Measurements from ENCODE around the gene SNHG17.
"Not testable (repeated sequence)": the region's sequence is repeated elsewhere in the genome, so short reads cannot be mapped to it uniquely, and the experiment has no call there.

The SNHG17 gene

DNA sequence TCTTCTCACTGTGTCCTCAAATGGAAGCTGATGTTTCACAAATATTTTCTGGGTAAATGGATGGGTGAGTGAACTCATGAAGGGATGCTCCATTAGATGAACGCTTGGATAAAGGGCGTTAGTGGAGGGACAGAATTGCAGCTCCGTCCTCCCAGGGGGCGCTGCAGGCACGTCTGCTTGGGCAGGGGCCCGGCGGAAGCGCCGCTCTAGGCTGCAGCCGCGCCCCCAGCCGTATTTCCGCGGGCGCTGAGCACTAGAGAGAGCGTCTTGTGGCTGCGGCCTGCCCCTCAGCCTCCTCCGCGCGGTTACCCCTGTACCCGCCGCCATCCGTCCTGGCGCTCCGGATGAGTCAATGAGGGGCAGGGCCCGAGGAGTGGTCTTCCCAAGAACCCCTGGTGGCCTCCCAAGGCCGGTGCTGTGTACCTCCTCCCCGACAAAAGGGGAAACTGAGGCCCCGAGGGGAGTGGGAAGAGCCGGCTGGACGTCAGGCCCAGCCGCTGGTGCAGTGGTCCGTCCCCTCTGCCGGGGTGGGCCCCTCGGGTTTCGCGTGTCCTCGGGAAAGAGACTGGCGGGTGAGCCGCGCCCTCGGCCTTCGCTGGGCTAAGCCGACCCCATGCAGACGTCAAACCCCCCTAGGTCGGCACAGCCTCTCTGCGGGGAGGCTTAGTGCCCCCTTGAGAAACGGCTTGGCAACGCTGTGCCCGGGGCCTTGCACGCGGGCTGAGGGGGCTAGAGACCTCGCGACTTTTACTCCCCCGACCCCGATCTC, 11.5 kb upstream of the SNHG17 start:
- H3K4me3 ChIP-seq = peak overlapping the region; percentile 81
- H3K4me2 ChIP-seq = peak overlapping the region; percentile 84
- H3K9me3 ChIP-seq = no peaks in the 10 kb centered on the region
- peak overlapping the region; percentile 93 for H3K27ac ChIP-seq
- TF ChIP-seq Cebpa-rat (IDR thresholded peaks at IDR 0.05) = no peak
- H3K9ac ChIP-seq = peak overlapping the region; percentile 90
- H3K27me3 ChIP-seq = no peaks in the 10 kb centered on the region
- H3K36me3 ChIP-seq = peaks cover 25% of the 10 kb centered on the region
- peaks cover 36% of the 10 kb centered on the region for H3K4me1 ChIP-seq
- no peaks in the 10 kb centered on the region for H4K20me1 ChIP-seq

DNA sequence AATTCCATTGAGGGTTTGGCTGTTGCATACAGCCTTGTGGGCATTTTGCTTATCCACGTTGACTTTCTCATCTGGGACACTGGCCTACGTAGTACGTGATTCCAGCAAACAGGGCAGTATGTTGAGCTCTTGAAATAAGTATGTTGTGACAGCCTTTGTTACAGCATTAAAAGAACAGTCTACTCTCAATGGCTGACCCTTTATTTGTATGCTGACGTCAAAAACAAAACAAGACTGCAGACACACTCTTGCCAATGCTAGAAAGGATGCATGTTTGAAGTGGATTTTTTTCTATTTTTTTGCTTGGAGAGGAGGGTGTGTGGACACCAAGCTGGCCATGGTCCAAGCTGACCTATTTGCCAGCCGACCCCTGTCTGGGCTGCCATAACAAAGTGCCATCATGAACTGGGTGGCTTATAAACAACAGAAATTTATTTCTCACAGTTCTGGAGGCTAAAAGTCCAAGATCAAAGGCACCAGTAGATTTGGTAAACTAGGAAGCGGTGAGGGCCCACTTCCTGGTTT, 10.8 kb upstream of the SNHG17 start:
- no peak for TF ChIP-seq Cebpa-rat (IDR thresholded peaks at IDR 0.05)

DNA sequence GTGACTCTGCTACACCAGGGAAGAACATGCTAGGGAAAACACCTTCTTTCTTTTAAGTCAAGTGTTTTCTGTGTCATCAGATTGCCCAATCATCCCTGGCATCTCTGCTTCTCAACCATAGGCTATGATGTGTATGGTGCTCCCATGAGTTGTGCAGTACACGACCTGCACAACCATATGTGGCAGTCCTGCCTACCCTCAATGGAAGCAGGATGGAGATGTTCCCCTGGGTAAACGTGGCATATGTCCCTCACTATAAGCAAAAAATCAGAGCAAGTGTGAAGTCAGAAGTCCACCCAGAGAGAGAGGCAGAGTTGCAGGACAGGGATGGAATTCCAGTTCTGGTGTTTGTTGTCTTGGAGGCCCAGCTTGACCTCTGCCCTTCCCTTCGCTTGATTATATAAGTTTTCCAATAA, 10.3 kb upstream of the SNHG17 start:
- Histone ChIP-seq H3K9ac (no peak overlapping the region), H3K9me3 (no peaks in the 10 kb centered on the region), H3K36me3 (peaks cover 15% of the 10 kb centered on the region), H3K4me3 (no peak overlapping the region), H3K4me1 (peaks cover 40% of the 10 kb centered on the region), H3K27me3 (no peaks in the 10 kb centered on the region), H4K20me1 (no peaks in the 10 kb centered on the region), H3K27ac (no peak overlapping the region), H3K4me2 (no peak overlapping the region)
- no peak for TF ChIP-seq Cebpa-rat (IDR thresholded peaks at IDR 0.05)

More for the DNA sequence above, 10.8 kb upstream of the SNHG17 start:
- H3K4me3 ChIP-seq = peak overlapping the region; percentile 81
- peaks cover 36% of the 10 kb centered on the region for H3K4me1 ChIP-seq
- H3K9ac ChIP-seq = no peak overlapping the region; the same call in 1 of the 2 replicates
- H3K4me2 ChIP-seq = peak overlapping the region; percentile 84
- no peaks in the 10 kb centered on the region for H4K20me1 ChIP-seq
- peak overlapping the region; percentile 93; the same call in 1 of the 2 replicates for H3K27ac ChIP-seq
- peaks cover 20% of the 10 kb centered on the region for H3K36me3 ChIP-seq
- H3K27me3 ChIP-seq = no peaks in the 10 kb centered on the region
- no peaks in the 10 kb centered on the region for H3K9me3 ChIP-seq

DNA sequence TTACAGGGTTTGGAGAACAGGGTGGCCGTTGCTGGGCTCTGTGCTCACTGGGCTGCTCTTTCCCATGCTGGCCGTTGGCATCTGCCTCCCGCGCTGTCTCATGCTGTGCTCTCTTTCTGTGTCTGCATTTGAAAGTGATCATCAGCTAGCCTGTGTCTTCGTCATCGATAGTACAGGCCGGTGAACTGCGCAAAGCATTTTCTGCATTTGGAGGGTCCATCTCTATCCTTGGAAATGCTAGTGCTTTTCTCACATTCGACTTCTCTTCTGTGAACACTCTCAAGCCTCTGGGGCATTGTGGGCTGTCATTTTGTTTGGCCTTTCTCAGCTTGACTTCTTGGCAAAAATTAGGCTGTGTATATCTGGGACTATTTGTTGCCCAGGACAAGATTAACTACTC, 6.8 kb upstream of the SNHG17 start:
- Histone ChIP-seq H3K27me3 (no peaks in the 10 kb centered on the region), H4K20me1 (no peaks in the 10 kb centered on the region), H3K9me3 (no peaks in the 10 kb centered on the region), H3K4me3 (no peak overlapping the region), H3K4me2 (peak overlapping the region; percentile 6), H3K9ac (no peak overlapping the region), H3K36me3 (no peaks in the 10 kb centered on the region), H3K4me1 (peaks cover 25% of the 10 kb centered on the region), H3K27ac (no peak overlapping the region)
- no peak for TF ChIP-seq Cebpa-rat (IDR thresholded peaks at IDR 0.05)

DNA sequence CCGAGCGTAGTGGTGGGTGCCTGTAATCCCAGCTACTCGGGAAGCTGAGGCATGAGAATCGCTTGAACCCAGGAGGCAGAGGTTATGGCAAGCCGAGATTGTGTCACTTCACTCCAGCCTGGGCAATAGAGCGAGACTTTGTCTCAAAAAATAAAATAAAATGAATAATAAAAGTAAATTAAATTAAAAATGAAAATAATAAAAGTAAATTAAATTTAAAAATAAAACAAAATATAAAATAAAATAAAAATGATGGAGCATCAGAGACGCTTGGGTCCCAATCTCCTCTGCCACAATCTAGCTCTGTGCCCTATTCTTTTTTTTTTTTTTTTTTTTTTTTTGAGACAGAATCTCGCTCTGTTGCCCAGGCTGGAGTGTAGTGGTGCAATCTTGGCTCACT, 6.0 kb upstream of the SNHG17 start:
- not testable (repeated sequence) for H3K4me2 ChIP-seq, H3K27me3 ChIP-seq, H3K27ac ChIP-seq, H3K9me3 ChIP-seq, H3K36me3 ChIP-seq, H3K9ac ChIP-seq, H3K4me3 ChIP-seq, H4K20me1 ChIP-seq
- H3K4me1 ChIP-seq = peaks cover 21% of the 10 kb centered on the region

DNA sequence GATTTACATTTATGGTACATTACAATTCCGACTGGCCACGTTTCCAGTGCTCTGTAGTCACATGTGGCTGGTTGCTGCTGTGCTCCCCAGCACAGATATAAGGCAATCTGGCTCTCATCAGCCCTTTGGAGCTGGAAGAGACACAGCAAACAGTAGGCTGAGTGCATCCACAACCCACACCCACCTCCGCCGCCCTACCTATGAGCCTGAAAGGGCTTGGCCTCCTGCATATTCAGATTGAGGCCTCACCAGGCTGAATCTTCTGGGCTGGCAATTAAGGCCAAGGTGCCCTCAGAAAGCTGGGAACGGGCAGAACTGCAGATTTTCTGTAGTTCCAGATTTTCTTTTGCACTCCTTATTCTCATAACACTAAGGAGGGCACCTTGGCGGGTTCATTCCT, 2.7 kb upstream of the SNHG17 start:
- Histone ChIP-seq H3K4me2 (no peak overlapping the region), H3K4me3 (no peak overlapping the region), H3K4me1 (peaks cover 31% of the 10 kb centered on the region), H3K9me3 (0 out of 2 replicates have a peak, but pooled peaks cover under 1% of the 10 kb centered on the region), H3K27me3 (no peaks in the 10 kb centered on the region), H4K20me1 (peaks cover 18% of the 10 kb centered on the region), H3K36me3 (peaks cover 13% of the 10 kb centered on the region), H3K27ac (no peak overlapping the region), H3K9ac (no peak overlapping the region)
- TF ChIP-seq Cebpa-rat (IDR thresholded peaks at IDR 0.05) = no peak

DNA sequence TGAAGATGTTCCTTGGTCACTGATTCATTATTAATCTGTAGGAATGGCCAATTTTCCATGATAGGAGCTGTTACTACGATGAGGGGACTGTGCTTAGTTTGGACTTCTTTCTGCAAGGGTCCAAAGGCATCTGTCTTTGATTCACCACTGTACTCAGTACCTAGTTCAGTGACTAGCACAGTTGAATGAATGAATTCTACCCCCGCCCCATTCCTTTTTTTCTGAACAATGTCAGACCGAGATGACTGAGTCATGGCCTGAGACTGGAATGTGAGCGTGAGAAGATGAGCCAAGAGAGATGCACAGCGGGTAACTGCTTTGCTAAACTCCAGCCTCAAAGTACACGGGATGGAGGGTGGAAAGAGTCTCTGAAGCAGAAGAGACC, 419 bp upstream of the SNHG17 start:
- H3K27ac ChIP-seq = no peak overlapping the region
- peaks cover 40% of the 10 kb centered on the region for H4K20me1 ChIP-seq
- peaks cover 16% of the 10 kb centered on the region; the same call in 1 of the 2 replicates for H3K9me3 ChIP-seq
- no peaks in the 10 kb centered on the region for H3K27me3 ChIP-seq
- no peak overlapping the region for H3K4me2 ChIP-seq
- peaks cover 40% of the 10 kb centered on the region for H3K4me1 ChIP-seq
- no peak for TF ChIP-seq Cebpa-rat (IDR thresholded peaks at IDR 0.05)
- H3K9ac ChIP-seq = no peak overlapping the region
- no peak overlapping the region; the same call in 1 of the 2 replicates for H3K4me3 ChIP-seq
- H3K36me3 ChIP-seq = peaks cover 35% of the 10 kb centered on the region

DNA sequence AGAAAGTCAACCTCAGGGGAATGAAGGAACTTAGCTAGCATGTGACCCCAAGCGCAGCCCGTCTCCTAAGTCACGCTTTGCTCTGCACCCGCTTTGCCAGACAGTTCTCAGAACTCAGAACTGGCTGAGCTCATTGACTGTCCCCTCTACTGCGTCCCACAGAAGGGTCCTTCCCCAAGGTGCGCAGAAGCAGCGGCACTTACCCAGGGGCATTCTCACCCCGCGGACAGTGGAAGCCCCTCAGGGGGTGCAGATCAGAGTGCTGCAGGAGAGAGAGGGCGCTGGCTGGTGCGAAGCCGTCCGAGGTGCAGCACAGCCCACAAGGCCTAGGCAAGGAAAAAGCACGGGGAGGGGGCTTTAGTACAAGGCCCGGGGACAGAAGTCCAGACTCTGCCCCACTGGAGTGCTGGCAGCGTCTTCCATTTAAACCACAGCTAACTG, 807 bp downstream of the SNHG17 start:
- Histone ChIP-seq H4K20me1 (peaks cover 53% of the 10 kb centered on the region), H3K9ac (peak overlapping the region; percentile 98), H3K4me1 (peaks cover 37% of the 10 kb centered on the region), H3K27ac (peak overlapping the region; percentile 98), H3K9me3 (peaks cover 16% of the 10 kb centered on the region; the same call in 1 of the 2 replicates), H3K36me3 (peaks cover 48% of the 10 kb centered on the region), H3K4me3 (peak overlapping the region; percentile 93), H3K27me3 (no peaks in the 10 kb centered on the region), H3K4me2 (peak overlapping the region; percentile 96)
- no peak for TF ChIP-seq Cebpa-rat (IDR thresholded peaks at IDR 0.05)

DNA sequence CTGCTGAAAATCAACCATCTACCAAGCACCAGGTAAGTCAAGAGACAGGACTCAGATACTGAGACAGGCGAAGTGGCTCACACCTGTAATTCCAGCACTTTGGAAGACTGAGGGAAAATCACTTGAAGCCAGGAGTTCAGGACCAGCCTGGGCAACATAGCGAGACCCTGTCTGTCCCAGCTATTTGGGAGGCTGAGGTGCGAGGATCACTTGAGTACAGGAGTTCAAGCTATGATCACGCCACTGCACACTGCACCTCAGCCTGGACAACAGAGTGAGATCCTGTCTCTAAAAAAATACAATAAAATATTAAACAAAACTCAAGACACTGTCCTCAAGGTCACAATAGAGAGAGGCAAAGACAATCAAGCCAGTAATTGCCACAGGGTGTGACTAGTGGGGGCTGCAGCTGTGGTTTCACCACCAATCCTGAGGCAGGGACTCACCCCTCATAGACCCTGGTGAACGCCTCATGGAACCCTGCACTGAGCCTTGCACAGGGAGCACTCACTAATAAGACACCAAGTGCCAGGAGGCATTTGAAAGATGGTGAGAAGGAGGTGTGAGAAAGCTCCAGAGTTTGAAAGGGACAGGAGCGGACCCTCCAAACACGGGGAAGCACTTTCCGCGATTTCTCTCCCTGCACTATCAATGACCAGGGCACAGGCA, 1.7 kb downstream of the SNHG17 start:
- H4K20me1 ChIP-seq = peaks cover 62% of the 10 kb centered on the region
- peak overlapping the region; percentile 93 for H3K4me3 ChIP-seq
- peaks cover 16% of the 10 kb centered on the region; the same call in 1 of the 2 replicates for H3K9me3 ChIP-seq
- peaks cover 37% of the 10 kb centered on the region for H3K4me1 ChIP-seq
- H3K27ac ChIP-seq = peak overlapping the region; percentile 98
- H3K36me3 ChIP-seq = peaks cover 57% of the 10 kb centered on the region
- no peak for TF ChIP-seq Cebpa-rat (IDR thresholded peaks at IDR 0.05)
- H3K27me3 ChIP-seq = no peaks in the 10 kb centered on the region
- H3K9ac ChIP-seq = peak overlapping the region; percentile 98
- peak overlapping the region; percentile 96 for H3K4me2 ChIP-seq

DNA sequence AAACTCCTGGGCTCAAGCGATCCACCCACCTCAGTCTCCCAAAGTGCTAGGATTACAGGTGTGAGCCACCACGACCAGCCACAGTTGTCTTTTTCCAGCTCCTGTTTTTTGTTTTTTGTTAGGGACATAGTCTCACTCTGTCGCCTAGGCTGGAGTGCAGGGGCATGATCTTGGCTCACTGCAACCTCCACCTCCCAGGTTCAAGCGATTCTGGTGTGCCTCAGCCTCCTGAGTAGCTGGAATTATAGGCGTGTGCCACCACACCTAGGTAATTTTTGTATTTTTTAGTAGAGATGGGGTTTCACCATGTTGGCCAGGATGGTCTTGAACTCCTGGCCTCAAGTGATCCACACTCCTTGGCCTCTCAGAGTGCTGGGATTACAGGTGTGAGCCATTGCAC, 2.3 kb downstream of the SNHG17 start:
- peak overlapping the region; percentile 93 for H3K4me3 ChIP-seq
- peak overlapping the region; percentile 96 for H3K4me2 ChIP-seq
- H3K4me1 ChIP-seq = peaks cover 37% of the 10 kb centered on the region
- not testable (repeated sequence) for H3K27me3 ChIP-seq, H3K27ac ChIP-seq
- H4K20me1 ChIP-seq = peaks cover 67% of the 10 kb centered on the region
- 0 out of 2 replicates have a peak overlapping the region, but pooled peaks have one; percentile 15 for H3K9ac ChIP-seq
- peaks cover 62% of the 10 kb centered on the region for H3K36me3 ChIP-seq
- peaks cover 16% of the 10 kb centered on the region; the same call in 1 of the 2 replicates for H3K9me3 ChIP-seq
